MV-4-11 (cell line): ENCODE data around the gene LBHD2.

Experiments used
- DNase-seq: peaks from one replicate; lab custom pipeline; 2025; lab: John Stamatoyannopoulos, UW

Gene LBHD2

DNA sequence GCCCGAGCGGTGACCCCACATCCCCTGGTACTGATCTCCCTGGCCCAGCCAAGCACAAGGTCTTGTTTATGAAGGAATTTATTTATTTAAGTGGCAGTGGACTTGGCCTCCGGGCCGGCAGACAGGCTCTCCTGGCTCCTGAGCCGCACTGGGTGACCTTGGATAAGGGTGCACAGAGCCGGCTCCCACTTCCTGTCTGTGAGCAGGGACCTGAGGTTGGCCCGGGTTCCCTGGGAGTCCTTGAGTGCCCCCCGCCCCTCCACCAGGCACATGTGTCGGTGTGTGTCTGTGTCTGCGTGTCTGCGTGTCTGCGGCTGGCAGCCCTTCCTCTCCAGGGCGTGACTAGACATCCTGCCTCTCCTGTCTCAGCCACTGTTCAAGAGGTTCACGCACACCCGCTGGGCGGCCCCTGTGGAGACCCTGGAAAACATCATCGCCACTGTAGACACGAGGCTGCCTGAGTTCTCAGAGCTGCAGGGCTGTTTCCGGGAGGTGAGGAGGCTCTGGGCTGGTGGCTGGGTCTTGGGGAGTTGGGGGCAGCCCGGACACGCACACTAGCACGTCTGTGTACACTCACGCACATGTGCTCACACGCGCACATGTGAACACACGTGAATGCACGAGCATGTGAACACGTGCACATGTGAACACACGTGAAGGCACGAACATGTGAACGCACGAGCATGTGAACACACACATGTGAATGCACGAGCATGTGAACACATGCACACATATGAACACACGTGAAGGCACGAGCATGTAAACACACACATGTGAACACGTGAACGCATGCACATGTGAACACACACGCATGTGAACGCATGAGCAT, 48.6 kb downstream of the LBHD2 start:
- no peak for DNase-seq

DNA sequence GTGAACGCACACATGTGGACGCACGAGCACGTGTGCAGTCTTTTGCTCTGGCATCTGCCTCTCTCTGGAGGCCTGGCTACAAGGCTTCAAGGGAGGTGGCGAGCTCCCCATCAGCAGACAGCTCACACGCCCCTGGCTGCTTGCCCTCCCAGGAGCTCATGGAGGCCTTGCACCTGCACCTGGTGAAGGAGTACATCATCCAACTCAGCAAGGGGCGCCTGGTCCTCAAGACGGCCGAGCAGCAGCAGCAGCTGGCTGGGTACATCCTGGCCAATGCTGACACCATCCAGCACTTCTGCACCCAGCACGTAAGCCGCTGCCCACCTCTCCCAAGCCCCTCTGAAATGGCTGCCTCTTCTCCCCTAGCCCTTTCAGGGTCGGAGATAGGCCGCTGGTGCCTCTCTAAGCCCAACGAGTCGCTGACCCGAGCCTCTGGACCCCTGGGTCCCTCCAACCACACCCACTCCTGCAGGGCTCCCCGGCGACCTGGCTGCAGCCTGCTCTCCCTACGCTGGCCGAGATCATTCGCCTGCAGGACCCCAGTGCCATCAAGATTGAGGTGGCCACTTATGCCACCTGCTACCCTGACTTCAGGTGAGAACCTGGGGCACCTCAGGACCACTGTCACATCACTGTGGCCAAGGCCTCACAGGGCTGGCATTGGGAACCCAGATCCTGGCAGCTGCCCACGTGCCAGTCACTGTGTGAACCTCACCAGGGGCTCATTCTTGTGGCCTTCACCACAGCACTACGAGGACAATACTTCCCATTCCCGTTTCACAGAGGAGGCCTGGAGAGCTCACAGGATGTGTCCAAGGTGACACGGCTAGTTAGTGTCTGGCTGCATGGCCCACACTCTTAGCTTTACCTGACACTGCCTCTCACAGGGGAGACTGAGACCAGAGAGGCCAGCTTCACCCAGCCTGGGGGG, 49.5 kb downstream of the LBHD2 start:
- no peak for DNase-seq

DNA sequence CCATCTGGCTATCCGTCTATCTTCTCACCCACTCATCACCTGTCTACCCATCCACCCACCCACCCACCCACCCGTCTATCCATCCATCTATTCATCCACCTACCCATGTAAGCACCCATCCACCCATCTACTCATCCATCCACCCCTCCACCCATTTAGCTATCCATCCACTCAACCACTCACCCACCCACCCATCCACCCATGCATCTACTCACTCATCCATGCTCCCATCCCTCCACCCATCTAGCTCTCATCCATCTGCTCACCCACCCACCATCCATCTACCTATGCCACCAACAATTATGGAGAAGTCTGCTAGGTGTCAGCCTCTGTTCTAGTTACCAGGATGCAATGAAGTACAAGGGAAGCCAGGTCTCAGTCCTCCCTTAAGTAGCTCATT, 50.4 kb downstream of the LBHD2 start:
- no peak for DNase-seq

DNA sequence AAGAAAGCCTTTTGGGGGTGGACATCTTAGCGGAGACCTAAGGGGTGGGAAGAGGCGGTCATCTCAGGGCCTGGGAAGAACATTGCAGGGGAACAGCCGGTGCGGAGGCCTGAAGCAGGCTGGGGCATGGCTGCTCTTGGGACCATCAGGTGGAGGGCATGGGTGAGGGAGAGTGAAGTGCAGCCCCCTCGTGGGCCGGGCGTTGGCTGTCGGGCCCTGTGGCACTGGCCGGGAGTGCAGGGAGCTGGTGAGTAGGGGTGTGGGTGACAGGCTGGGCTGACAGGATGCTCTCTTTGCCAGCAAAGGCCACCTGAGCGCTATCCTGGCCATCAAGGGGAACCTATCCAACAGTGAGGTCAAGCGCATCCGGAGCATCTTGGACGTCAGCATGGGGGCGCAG, 50.9 kb downstream of the LBHD2 start:
- DNase-seq: no peak

DNA sequence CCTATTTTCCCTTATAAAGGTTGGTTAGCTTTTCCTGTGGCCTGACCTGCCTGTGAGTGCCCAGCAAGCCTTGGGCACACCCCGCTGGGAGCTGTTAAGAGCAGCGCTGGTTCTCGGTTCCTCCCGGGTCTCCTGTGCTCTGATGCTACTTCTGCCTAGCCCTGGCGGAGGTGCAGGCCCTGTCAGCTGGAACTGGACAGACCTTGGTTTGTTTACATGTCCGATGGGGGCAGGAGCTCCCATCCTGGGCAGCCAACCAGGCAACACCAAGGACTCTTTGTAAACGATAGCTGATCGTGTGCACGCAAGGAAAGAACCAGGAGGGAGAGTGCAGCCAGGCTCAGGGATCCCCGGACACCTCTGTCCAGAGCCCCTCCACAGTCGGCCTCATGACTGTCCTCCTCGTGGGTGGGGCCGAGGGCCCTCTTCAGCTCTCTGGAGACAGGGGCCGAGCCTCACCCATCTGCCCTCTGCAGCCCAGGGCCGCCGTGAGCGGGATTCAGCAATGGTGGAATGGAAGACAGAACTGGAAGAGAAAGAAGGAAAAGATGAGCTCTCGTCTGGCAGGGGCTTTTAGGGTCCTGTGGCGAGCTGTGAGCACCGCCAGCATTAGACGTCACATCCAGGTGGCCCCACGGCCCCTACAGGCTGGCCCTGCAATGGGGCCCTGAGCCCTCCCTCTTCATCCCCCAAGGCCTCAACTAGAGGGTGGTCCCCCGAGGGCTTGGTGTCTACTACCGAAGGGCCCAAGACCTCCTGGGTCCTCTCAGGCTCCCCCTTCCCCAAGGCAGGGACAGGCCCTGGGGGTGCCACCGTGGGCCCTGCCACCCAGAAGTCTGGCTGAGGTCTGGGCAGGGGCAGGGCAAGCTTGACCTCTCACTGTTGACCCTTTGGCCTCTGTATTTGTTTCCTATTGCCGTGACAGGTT, 51.6 kb downstream of the LBHD2 start:
- no peak for DNase-seq

DNA sequence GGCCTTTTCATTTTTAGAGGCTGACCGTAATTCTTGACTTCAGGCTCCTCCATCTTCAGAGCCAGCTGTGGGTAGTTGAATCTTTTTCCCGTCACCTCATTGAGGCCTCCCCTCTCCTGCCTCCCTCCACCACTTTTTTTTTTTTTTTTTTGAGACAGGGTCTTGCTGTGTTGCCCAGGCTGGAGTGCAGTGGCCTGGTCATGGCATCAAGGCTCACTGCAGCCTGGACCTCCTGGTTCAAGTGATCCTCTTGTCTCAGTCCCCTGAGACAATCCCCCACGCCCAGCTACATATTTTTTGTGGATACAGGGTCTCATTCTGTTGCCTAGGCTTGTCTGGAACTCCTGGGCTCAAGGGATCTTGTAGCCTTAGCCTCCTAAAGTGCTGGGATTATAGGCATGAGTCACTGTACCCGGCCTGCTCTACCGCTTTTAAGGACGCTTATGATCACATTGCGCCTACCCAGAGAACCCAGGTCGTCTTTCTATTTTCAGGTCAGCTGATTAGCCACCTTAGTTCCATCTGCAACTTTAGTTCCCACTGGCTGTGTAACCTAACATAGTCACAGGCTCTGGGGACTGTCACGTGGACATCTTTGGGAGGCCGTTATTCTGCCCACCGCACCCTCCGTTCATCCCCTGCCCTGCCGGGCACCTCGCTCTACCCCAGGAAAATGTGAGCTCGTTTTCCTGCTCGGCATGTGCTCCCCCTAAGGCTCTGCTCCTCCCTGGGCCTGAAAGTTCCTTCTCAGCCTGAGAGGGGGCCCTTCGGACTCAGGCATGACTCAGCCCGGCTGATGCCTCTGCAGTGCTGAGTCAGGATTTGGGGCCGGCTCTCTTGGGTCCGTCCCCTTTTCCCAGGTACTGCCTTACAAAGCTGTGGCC, 52.6 kb downstream of the LBHD2 start:
- peak; percentile 35 for DNase-seq

DNA sequence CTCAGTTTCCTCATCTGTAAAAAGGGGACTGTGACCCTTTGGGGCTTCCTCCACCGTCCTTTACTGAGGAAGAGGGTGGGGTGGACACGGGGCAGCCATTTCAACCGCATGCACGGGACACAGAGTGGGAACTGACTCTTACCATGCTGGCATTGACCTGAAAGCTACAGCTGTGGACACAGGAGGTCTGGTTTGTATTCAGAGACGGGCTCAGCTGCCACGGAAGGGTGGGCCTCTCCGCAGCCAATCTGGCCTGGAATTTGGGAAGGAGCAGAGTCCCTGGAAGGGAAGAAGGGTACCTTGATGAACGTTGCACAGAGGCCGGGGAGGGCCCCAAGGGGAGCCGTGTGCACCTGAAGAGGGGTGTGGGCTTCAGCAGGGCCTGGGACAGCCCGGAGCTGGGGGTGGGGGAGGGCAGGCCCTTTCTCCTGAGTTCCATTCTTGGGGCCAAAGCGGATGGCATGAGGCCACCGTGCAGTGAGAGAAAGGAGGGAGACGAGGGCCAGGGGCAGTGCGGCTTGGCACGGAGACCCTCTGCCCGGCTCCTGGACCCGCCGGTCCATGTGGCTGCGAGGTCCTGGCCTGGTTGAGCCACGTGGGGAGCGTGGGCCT, 53.8 kb downstream of the LBHD2 start:
- DNase-seq: no peak

DNA sequence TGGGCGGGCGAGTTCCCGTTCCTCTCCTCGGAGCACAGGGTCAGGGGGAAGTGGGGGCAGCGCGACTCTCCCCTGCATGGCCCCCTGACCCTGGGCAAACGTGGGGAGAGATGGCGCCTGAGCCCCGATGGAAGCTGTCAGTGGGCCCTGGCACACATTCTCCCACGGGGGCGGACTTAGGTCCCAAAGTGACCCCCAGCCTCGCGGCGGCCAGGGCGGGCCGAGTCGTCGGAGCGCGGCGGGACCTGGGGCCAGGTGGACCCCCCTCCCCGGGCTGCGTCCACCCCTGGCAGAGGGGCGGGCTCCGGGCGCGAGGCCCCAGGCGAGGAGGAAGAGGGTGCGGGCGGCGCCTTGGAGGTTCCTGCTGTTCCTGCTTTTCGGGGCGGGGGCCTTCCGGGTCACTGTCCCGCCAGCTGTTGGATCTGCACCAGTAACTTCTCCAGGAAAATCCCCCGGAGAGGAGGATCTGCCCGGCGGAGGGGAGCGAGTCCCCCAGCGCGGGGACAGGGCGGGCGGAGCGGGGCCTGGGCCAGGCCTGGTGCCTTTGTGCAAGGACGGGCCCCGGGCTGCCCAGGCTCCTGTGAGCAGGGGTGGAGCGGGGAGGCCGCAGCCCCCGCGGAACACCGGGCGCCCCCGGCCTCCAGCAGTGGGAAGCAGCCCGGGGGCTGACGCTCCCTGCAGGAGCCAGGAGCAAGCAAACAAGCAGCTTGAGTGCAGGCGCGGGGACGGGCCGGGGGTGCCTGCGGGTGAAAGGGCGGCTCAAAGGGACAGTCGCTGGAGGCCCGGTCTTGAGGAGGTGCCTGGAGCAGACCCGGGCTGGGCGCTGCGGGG, 54.5 kb downstream of the LBHD2 start:
- DNase-seq: no peak

DNA sequence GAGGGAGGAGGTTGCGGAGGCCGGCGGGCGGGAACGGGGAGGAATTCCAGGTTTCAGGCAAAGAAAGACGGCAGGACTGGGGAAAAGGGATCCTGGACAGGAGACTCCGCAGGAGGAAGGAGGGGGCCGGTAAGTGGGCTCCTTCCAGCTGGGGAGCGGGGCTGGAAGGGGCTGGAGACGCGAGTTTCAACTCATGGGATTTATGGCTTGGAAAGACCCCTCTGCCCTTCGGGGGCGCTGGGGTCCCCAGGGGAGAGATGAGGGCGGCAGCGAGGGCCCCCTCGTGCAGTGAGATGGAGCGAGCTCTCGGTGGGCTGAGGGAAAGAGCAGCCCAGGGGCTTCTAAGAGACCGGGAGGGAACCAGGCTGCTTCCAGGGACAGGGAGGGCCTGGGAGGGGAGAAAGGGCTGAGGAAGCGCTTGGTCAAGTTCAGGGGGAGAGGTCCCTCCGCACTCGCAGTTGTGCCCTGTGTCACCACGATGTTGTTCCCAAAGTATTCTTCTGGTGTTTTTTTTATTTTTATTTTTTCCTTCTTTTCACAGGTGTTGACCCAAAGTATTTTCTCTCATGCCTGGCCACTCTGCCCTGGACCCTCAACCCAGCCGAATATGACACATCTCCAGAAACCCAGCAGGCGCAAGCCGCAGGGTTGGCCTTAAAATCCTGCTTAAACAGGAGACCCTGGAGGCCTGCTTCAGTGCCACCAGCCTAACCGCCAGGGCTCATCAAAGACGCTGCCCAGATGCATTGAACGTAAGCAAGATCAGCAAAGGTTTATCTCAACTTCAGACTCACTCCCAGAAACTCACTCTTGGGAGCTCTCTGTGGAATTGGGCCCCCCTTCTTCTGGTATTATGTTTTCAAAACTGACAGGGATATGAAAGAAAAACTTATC, 55.4 kb downstream of the LBHD2 start:
- no peak for DNase-seq
